ENCODE measurements around the gene RGL1.

Gene RGL1

DNA sequence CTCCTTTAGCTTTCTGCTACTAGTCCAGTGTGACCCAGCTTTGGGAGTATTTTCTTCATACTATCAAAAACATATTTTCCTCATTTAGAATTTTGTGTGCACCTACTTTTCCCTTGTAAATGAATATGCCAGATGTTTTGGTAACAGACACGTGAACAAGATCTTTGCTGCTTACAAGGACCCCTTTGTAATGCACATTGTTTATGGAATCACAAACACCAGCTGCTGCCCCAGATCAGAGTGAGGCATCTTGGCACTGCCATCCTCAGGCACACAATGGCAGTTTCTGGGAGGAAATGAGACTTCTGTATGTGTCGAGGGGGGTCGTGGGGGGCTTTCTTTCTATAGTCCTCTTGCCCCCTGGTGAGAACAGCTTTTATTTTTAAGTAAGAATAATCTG, 115.7 kb downstream of the RGL1 start:
- Histone ChIP-seq H3K4me3 (ENCODE audit: low read length) (no peak overlapping the region), H3K9me3 (replicated peaks; ENCODE audit: insufficient read depth, low read length) (no peaks in the 10 kb centered on the region), H2AFZ (ENCODE audit: low read length) (no peak overlapping the region), H3K4me1 (ENCODE audit: low read length) (peaks cover 2% of the 10 kb centered on the region), H3K9ac (ENCODE audit: low read length) (no peak overlapping the region), H4K20me1 (ENCODE audit: insufficient read depth, low read length) (no peaks in the 10 kb centered on the region), H3K9me2 (replicated peaks; ENCODE audit: insufficient read depth, low read length) (no peaks in the 10 kb centered on the region), H3F3A (ENCODE audit: insufficient read depth, low read length) (no peaks in the 10 kb centered on the region), H3K36me3 (replicated peaks; ENCODE audit: insufficient read depth, low read length) (no peaks in the 10 kb centered on the region), H3K27me3 (replicated peaks; ENCODE audit: insufficient read depth, low read length) (no peaks in the 10 kb centered on the region), H3K79me2 (ENCODE audit: low read length) (no peaks in the 10 kb centered on the region), H3K4me2 (ENCODE audit: low read depth, low read length) (no peak overlapping the region), H3K27ac (ENCODE audit: low read length) (no peak overlapping the region)
- no peak for DNase-seq
- TF ChIP-seq, protein P1, sequence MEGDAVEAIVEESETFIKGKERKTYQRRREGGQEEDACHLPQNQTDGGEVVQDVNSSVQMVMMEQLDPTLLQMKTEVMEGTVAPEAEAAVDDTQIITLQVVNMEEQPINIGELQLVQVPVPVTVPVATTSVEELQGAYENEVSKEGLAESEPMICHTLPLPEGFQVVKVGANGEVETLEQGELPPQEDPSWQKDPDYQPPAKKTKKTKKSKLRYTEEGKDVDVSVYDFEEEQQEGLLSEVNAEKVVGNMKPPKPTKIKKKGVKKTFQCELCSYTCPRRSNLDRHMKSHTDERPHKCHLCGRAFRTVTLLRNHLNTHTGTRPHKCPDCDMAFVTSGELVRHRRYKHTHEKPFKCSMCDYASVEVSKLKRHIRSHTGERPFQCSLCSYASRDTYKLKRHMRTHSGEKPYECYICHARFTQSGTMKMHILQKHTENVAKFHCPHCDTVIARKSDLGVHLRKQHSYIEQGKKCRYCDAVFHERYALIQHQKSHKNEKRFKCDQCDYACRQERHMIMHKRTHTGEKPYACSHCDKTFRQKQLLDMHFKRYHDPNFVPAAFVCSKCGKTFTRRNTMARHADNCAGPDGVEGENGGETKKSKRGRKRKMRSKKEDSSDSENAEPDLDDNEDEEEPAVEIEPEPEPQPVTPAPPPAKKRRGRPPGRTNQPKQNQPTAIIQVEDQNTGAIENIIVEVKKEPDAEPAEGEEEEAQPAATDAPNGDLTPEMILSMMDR (IDR thresholded peaks at IDR 0.05; ENCODE audit: low read length): no peak
- TF ChIP-seq EZH2 (optimal IDR thresholded peaks at IDR 0.05; ENCODE audit: low read depth, low read length): no peak
- no peak for TF ChIP-seq EZH2phosphoT487 (IDR thresholded peaks at IDR 0.05; ENCODE audit: low read length)

DNA sequence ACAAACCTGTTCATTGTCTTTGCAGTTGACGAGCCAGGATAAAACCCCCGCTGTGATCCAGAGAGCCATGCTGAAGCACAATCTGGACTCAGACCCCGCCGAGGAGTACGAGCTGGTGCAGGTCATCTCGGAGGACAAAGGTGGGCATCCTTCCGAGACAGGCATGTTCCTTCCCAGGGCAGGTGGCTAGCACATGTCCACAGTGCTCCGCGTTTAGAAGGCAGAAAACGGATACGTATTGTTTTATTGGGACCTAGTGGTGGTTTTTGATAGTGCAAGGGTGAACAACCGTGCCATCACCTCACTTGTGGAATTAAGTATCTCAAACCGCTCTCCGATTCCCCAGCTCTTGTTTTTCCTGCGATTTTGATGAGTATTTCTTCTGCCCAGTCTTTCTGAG, 117.3 kb downstream of the RGL1 start:
- peaks cover 6% of the 10 kb centered on the region for H3K36me3 ChIP-seq (replicated peaks; ENCODE audit: insufficient read depth, low read length)
- TF ChIP-seq, protein P1 (IDR thresholded peaks at IDR 0.05; ENCODE audit: low read length): peak; percentile 36
- no peak for TF ChIP-seq EZH2 (optimal IDR thresholded peaks at IDR 0.05; ENCODE audit: low read depth, low read length)
- H3K27me3 ChIP-seq (replicated peaks; ENCODE audit: insufficient read depth, low read length): no peaks in the 10 kb centered on the region
- no peaks in the 10 kb centered on the region for H3K79me2 ChIP-seq (ENCODE audit: low read length)
- H3F3A ChIP-seq (ENCODE audit: insufficient read depth, low read length): no peaks in the 10 kb centered on the region
- H4K20me1 ChIP-seq (ENCODE audit: insufficient read depth, low read length): no peaks in the 10 kb centered on the region
- no peaks in the 10 kb centered on the region for H3K9me2 ChIP-seq (replicated peaks; ENCODE audit: insufficient read depth, low read length)
- H3K9ac ChIP-seq (ENCODE audit: low read length): no peak overlapping the region
- no peak for DNase-seq
- no peak overlapping the region for H3K4me2 ChIP-seq (ENCODE audit: low read depth, low read length)
- H2AFZ ChIP-seq (ENCODE audit: low read length): no peak overlapping the region
- no peak overlapping the region for H3K4me3 ChIP-seq (ENCODE audit: low read length)
- no peaks in the 10 kb centered on the region for H3K4me1 ChIP-seq (ENCODE audit: low read length)
- no peak overlapping the region for H3K27ac ChIP-seq (ENCODE audit: low read length)
- no peaks in the 10 kb centered on the region for H3K9me3 ChIP-seq (replicated peaks; ENCODE audit: insufficient read depth, low read length)

DNA sequence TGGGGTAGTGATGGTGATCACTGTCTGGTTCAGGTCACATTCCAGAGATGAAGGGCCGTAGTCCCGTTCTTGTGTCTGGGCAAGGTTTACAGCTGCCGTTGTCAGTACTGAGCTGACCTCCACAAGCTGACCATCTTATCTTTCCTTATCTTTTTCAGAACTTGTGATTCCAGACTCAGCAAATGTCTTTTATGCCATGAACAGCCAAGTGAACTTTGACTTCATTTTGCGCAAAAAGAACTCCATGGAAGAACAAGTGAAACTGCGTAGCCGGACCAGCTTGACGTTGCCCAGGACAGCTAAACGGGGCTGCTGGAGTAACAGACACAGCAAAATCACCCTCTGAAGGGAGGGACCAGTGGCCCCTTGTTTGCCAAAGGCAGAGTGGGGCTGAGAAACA, 121.0 kb downstream of the RGL1 start:
- no peak for DNase-seq
- Histone ChIP-seq H2AFZ (ENCODE audit: low read length) (no peak overlapping the region), H3K36me3 (replicated peaks; ENCODE audit: insufficient read depth, low read length) (peaks cover 7% of the 10 kb centered on the region), H3F3A (ENCODE audit: insufficient read depth, low read length) (no peaks in the 10 kb centered on the region), H3K79me2 (ENCODE audit: low read length) (no peaks in the 10 kb centered on the region), H3K4me1 (ENCODE audit: low read length) (no peaks in the 10 kb centered on the region), H3K4me3 (ENCODE audit: low read length) (no peak overlapping the region), H3K9ac (ENCODE audit: low read length) (no peak overlapping the region), H3K9me2 (replicated peaks; ENCODE audit: insufficient read depth, low read length) (no peaks in the 10 kb centered on the region), H3K4me2 (ENCODE audit: low read depth, low read length) (no peak overlapping the region), H4K20me1 (ENCODE audit: insufficient read depth, low read length) (no peaks in the 10 kb centered on the region), H3K27ac (ENCODE audit: low read length) (no peak overlapping the region), H3K27me3 (replicated peaks; ENCODE audit: insufficient read depth, low read length) (no peaks in the 10 kb centered on the region), H3K9me3 (replicated peaks; ENCODE audit: insufficient read depth, low read length) (no peaks in the 10 kb centered on the region)
- TF ChIP-seq EZH2 (optimal IDR thresholded peaks at IDR 0.05; ENCODE audit: low read depth, low read length) (no peak), EZH2phosphoT487 (IDR thresholded peaks at IDR 0.05; ENCODE audit: low read length) (no peak)
- TF ChIP-seq, protein P1 (IDR thresholded peaks at IDR 0.05; ENCODE audit: low read length): no peak

All from MM.1S (cell line).